ENCODE measurements around the gene ACOT7.

DNA sequence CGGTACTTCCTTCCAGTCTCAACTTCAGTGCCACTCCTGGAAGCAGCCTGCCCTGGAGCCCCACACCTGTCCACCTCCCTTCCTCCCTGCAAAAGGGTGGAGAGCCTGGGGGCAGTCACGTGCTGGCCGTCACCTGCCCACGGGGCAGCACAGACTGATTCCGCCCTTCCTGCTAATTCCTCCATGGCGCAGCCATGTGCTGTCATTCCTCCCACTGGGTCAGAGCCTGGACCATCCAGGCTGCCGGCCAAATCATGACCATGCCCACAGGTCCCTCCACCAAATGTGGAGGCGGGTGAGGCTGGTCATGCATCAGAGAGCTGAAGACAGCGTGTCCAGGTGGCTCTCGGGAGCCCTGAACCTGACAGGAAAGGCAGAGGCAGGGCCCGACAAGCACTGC is 108.2 kb downstream of the ACOT7 start:
- TF ChIP-seq YY1 (IDR thresholded peaks at IDR 0.05; ENCODE audit: insufficient read depth, insufficient read length) (no peak), ZNF274 (IDR thresholded peaks at IDR 0.05; ENCODE audit: low read depth, low read length) (no peak)
